Muscle of back (tissue), 11 donors: ENCODE data around the gene DENR. TPM values are rescaled to one million over a fixed set of nuclear protein-coding genes. Genes with fewer than 3 reads are reported as not detected.

Experiments used
- DNase-seq, 3 donors: peaks; one replicate each; pipeline versions ENCODE4 v3.0.0 to v3.0.0-alpha.2; 2013
- polyA plus RNA-seq, 10 donors: library from polyadenylated mRNA; unstranded; fragments of 120-200 nt; gene quantifications; one replicate each; pipeline ENCODE4 v1.2.1, GENCODE V29; 2013; ENCODE audit not compliant: insufficient read length in 10 of 10

DENR gene
- polyA plus RNA-seq, 10 donors, result 53.4 to 72.8 (median 63.7) TPM

GRCh38 chr12:122813310-122813713 lies 60.7 kb downstream of the DENR start:
- no peak for DNase-seq

- DNase-seq, result no peak
These were observed 66.7 kb downstream of the DENR start for GRCh38 chr12:122819209-122819785.

- DNase-seq, result no peak
These were observed 67.5 kb downstream of the DENR start for GRCh38 chr12:122820138-122820537.

Other genes with a start within 250 kb of the DENR start
- gene RSRC2, start 225.9 kb upstream of the DENR start, polyA plus RNA-seq, result 100 to 1,000 TPM in 8 of 10 donors, 10 to 100 TPM in 2; 81.4 to 140 (median 107) TPM
- gene KNTC1, start 225.6 kb upstream of the DENR start, polyA plus RNA-seq, result 10 to 100 TPM; 12.5 to 33.2 (median 22.4) TPM
- 1 to 10 TPM in 2 of 10 donors, under 1 TPM in 5, not detected in 3; 0.12 to 2.7 (median 0.20) TPM for gene HCAR2, start 49.5 kb upstream of the DENR start, polyA plus RNA-seq
- gene HCAR3, start 36.0 kb upstream of the DENR start, polyA plus RNA-seq, result 1 to 10 TPM in 1 of 10 donors, under 1 TPM in 4, not detected in 5; 0.26 to 1.3 (median 0.28) TPM
- gene HCAR1, start 22.0 kb upstream of the DENR start, polyA plus RNA-seq, result 1 to 10 TPM in 1 of 10 donors, under 1 TPM in 9; 0.07 to 1.5 (median 0.19) TPM
- gene CCDC62, start 21.7 kb downstream of the DENR start, polyA plus RNA-seq, result 1 to 10 TPM in 4 of 10 donors, under 1 TPM in 6; 0.27 to 2.0 (median 0.91) TPM
- 1 to 10 TPM; 4.6 to 9.5 (median 7.3) TPM for gene HIP1R, start 82.6 kb downstream of the DENR start, polyA plus RNA-seq
- gene VPS37B, start 143.3 kb downstream of the DENR start, polyA plus RNA-seq, result 10 to 100 TPM; 17.8 to 26.6 (median 20.7) TPM
- 1 to 10 TPM; 2.0 to 6.1 (median 3.5) TPM for gene ABCB9, start 213.6 kb downstream of the DENR start, polyA plus RNA-seq
- gene OGFOD2, start 222.4 kb downstream of the DENR start, polyA plus RNA-seq, result 10 to 100 TPM in 4 of 10 donors, 1 to 10 TPM in 6; 8.5 to 14.1 (median 9.6) TPM
- gene ARL6IP4, start 227.9 kb downstream of the DENR start, polyA plus RNA-seq, result 100 to 1,000 TPM; 112 to 190 (median 145) TPM